Stimulated activated CD8-positive, alpha-beta memory T cell treated with anti-CD3 and anti-CD28 coated beads, Interleukin-12 subunit alpha, Interleukin-12 subunit beta, amount 100 ng/mL, for 24 hours (primary cell): ENCODE data around the gene S100A7A.
A peak's percentile ranks its signal among the peaks of the same experiment; 100 is the strongest.
"Not testable (repeated sequence)": the region's sequence is repeated elsewhere in the genome, so short reads cannot be mapped to it uniquely, and the experiment has no call there.

ENCODE experiments used
- DNase-seq: peaks from one replicate; pipeline ENCODE4 v3.0.0-alpha.2; 2020; ENCODE audit errors: extremely low read depth

S100A7A gene

GRCh38 chr1:153395136-153395685, 21.1 kb upstream of the S100A7A start:
- DNase-seq = no peak

GRCh38 chr1:153395776-153396175, 20.5 kb upstream of the S100A7A start:
- no peak for DNase-seq

GRCh38 chr1:153396461-153396860, 19.9 kb upstream of the S100A7A start:
- no peak for DNase-seq

- no peak for DNase-seq
These were observed 19.0 kb upstream of the S100A7A start for GRCh38 chr1:153397051-153397923.

- DNase-seq = no peak
These were observed 18.2 kb upstream of the S100A7A start for GRCh38 chr1:153397924-153398651.

- no peak for DNase-seq
These were observed 16.8 kb upstream of the S100A7A start for GRCh38 chr1:153399401-153400055.

- DNase-seq = no peak
These were observed 16.1 kb upstream of the S100A7A start for GRCh38 chr1:153400244-153400643.

- DNase-seq = no peak
These were observed 14.9 kb upstream of the S100A7A start for GRCh38 chr1:153401461-153401860.

- DNase-seq = no peak
These were observed 14.1 kb upstream of the S100A7A start for GRCh38 chr1:153402226-153402625.

- DNase-seq = no peak
These were observed 12.8 kb upstream of the S100A7A start for GRCh38 chr1:153403421-153404085.

GRCh38 chr1:153404086-153404635, 12.2 kb upstream of the S100A7A start:
- no peak for DNase-seq

- peak; percentile 11 for DNase-seq
These were observed 11.6 kb upstream of the S100A7A start for GRCh38 chr1:153404768-153405167.

- DNase-seq = not testable (repeated sequence)
These were observed 10.3 kb upstream of the S100A7A start for GRCh38 chr1:153405825-153406599.

GRCh38 chr1:153407274-153407673, 9.0 kb upstream of the S100A7A start:
- not testable (repeated sequence) for DNase-seq

GRCh38 chr1:153413961-153414360, 2.4 kb upstream of the S100A7A start:
- not testable (repeated sequence) for DNase-seq

GRCh38 chr1:153417136-153417888, 992 bp downstream of the S100A7A start:
- DNase-seq = no peak

- DNase-seq = not testable (repeated sequence)
These were observed 2.6 kb downstream of the S100A7A start for GRCh38 chr1:153418758-153419435.

- DNase-seq = not testable (repeated sequence)
These were observed 3.1 kb downstream of the S100A7A start for GRCh38 chr1:153419436-153419793.

- no peak for DNase-seq
These were observed 4.0 kb downstream of the S100A7A start for GRCh38 chr1:153420306-153420705.
